Spleen (tissue), 11 donors: Measurements from ENCODE around the gene NTRK2. TPM values are rescaled to one million over a fixed set of nuclear protein-coding genes. Genes with fewer than 3 reads are reported as not detected.

Source experiments
- DNase-seq: peaks from one replicate; pipeline ENCODE4 v3.0.0-alpha.2; 2020
- H3K27ac ChIP-seq, 8 donors: fragments of 200-600 bp; sonication (generic) in 7 of 8; 1 replicate in 4 of 8; 2 replicates in 4 of 8; pipeline versions ENCODE4 v1.5.0 to v1.8.0; 2016 to 2021; ENCODE audit warnings: inconsistent platforms in 4 of 8, mild to moderate bottlenecking in 4 of 8, moderate library complexity in 1 of 8
- H3K27me3 ChIP-seq, 7 donors: fragments of 200-600 bp; sonication (generic) in 6 of 7; replicated peaks in 1 of 7; 1 replicate in 4 of 7; 2 replicates in 3 of 7; pipeline versions ENCODE4 v1.5.0 to v1.8.0; 2016 to 2021; ENCODE audit warnings: inconsistent platforms in 3 of 7, mild to moderate bottlenecking in 1 of 7
- H3K36me3 ChIP-seq, 6 donors: fragments of 200-600 bp; sonication (generic) in 5 of 6; 1 replicate in 4 of 6; 2 replicates in 2 of 6; pipeline versions ENCODE4 v1.5.0 to v1.8.0; 2016 to 2021; ENCODE audit warnings: inconsistent platforms in 2 of 6
- H3K4me1 ChIP-seq, 6 donors: fragments of 200-600 bp; sonication (generic) in 5 of 6; 1 replicate in 3 of 6; 2 replicates in 3 of 6; pipeline versions ENCODE4 v1.5.0 to v1.8.0; 2016 to 2021; ENCODE audit warnings: inconsistent platforms in 3 of 6
- H3K4me3 ChIP-seq, 8 donors: fragments of 200-600 bp; sonication (generic) in 7 of 8; 1 replicate in 4 of 8; 2 replicates in 4 of 8; pipeline versions ENCODE4 v1.5.0 to v1.8.0; 2016 to 2021; ENCODE audit warnings: inconsistent platforms in 4 of 8, mild to moderate bottlenecking in 4 of 8, moderate library complexity in 2 of 8
- H3K9me3 ChIP-seq, 8 donors: fragments of 200-600 bp; sonication (generic) in 7 of 8; 1 replicate in 4 of 8; 2 replicates in 4 of 8; pipeline versions ENCODE4 v1.5.0 to v1.8.0; 2016 to 2021; ENCODE audit warnings: inconsistent platforms in 4 of 8
- CTCF ChIP-seq, 11 experiments: fragments of 200-600 bp in 7 of 11; fragments of 450-650 bp in 4 of 11; sonication (generic) in 4 of 11; IDR thresholded peaks in 8 of 11; conservative IDR thresholded peaks in 3 of 11; 1 replicate in 7 of 11; 2 replicates in 4 of 11; pipeline versions ENCODE4 v1.4.0 to v1.8.0; 2016 to 2021; ENCODE audit warnings: antibody characterized with exemption in 11 of 11, inconsistent platforms in 4 of 11, mild to moderate bottlenecking in 1 of 11
- POLR2A ChIP-seq, 3 donors: fragments of 450-650 bp; IDR thresholded peaks; one replicate each; pipeline ENCODE4 v1.5.1; 2017; ENCODE audit warnings: antibody characterized with exemption in 3 of 3, mild to moderate bottlenecking in 1 of 3
- POLR2AphosphoS5 ChIP-seq, 3 donors: sonication (generic); formaldehyde crosslinking; IDR thresholded peaks; one replicate each; pipeline ENCODE4 v1.5.1; 2017; ENCODE audit warnings: antibody characterized with exemption in 3 of 3
- WGBS, 5 donors: extraction: QIAGEN DNeasy Blood & Tissue Kit in 3 of 5; methylation state at CpG; one replicate each; pipeline versions ENCODE4 v1.1.5 to v1.1.7; 2013 to 2018; 5-methylcytosine and 5-hydroxymethylcytosine counted together
- intact Hi-C: fragments of 100-400 bp; cut with DNase I; formaldehyde crosslinking; loops from one replicate; pipeline ENCODE4 v1.15.0; 2023; ENCODE audit warnings: low total_unique reads
- polyA plus RNA-seq, 3 donors: library from polyadenylated mRNA; stranded (reverse); fragments of 200-250 nt; gene quantifications; one replicate each; pipeline ENCODE4 v1.2.1, GENCODE V29; 2013
- total RNA-seq, 7 donors: library from RNA; depleted of rRNA in 3 of 7; stranded (reverse); fragments of >200 nt in 3 of 7; fragmentation: NEBNext Ultra II Directional in 4 of 7; extraction: Animal tissue kit (Norgen Biotek cat#: 25700) in 4 of 7; gene quantifications; one replicate each; pipeline versions ENCODE4 v1.1.0 to v1.2.1, GENCODE V29; 2016 to 2021
- donor health status: healthy with polysubstance abuse.
- donor health status: DM: no; HTN: no; CAD: no; lungs with moderate emphysema.
- donor health status: DM: no; HTN: no; CAD: no.
- donor health status: Bipolar disorder and iron deficiency.
- donor health status: healthy.
- donor health status: DM: no; HTN: no; CAD: no.
- donor health status: DM: yes; HTN: yes; CAD: no.

Gene NTRK2
- total and polyA plus RNA-seq, 10 donors, result 0.63 to 22.7 (median 8.9) TPM

- no peak for TF ChIP-seq CTCF (IDR thresholded peaks at IDR 0.05 in 8 of 11, conservative IDR thresholded peaks at IDR 0.05 in 3 of 11)
- no peak for TF ChIP-seq POLR2A (IDR thresholded peaks at IDR 0.05)
- no peak for TF ChIP-seq POLR2AphosphoS5 (IDR thresholded peaks at IDR 0.05)
- Histone ChIP-seq H3K27ac (no peak overlapping the region), H3K4me3 (no peak overlapping the region), H3K36me3 (no peaks in the 10 kb centered on the region), H3K4me1 (no peaks in the 10 kb centered on the region), H3K27me3 (peaks cover 0 to 10% (median 0%) of the 10 kb centered on the region in 7 donors), H3K9me3 (no peaks in the 10 kb centered on the region)
- DNase-seq, result no peak
- intact Hi-C loops, result no loop called here
- 88 to 95% (median 94%) methylated on average over 13 of the region's 13 CpGs for WGBS, 5 donors
Measured at GRCh38 chr9:84990850-84991513, 321.5 kb downstream of the NTRK2 start.

GRCh38 chr9:84991514-84991870, 322.0 kb downstream of the NTRK2 start:
- Histone ChIP-seq H3K27me3 (peaks cover 0 to 10% (median 0%) of the 10 kb centered on the region in 7 donors), H3K27ac (no peak overlapping the region)
- WGBS, 5 donors, result 79 to 85% (median 81%) methylated on average over 7 of the region's 7 CpGs

GRCh38 chr9:84992381-84992780, 322.9 kb downstream of the NTRK2 start:
- H3K27ac ChIP-seq, result no peak overlapping the region
- WGBS, 5 donors, result 79 to 91% (median 85%) methylated on average over 3 of the region's 3 CpGs
- no peak overlapping the region for H3K4me3 ChIP-seq
- TF ChIP-seq POLR2AphosphoS5 (IDR thresholded peaks at IDR 0.05) (no peak), POLR2A (IDR thresholded peaks at IDR 0.05) (no peak), CTCF (IDR thresholded peaks at IDR 0.05 in 8 of 11, conservative IDR thresholded peaks at IDR 0.05 in 3 of 11) (no peak)
- no peaks in the 10 kb centered on the region for H3K4me1 ChIP-seq
- no peak for DNase-seq
- no peaks in the 10 kb centered on the region for H3K9me3 ChIP-seq
- H3K36me3 ChIP-seq, result no peaks in the 10 kb centered on the region
- intact Hi-C loops, result no loop called here
- peaks cover 0 to 10% (median 0%) of the 10 kb centered on the region in 7 donors for H3K27me3 ChIP-seq

More at GRCh38 chr9:84991514-84991870, 322.0 kb downstream of the NTRK2 start:
- no peak for DNase-seq
- TF ChIP-seq POLR2A (IDR thresholded peaks at IDR 0.05) (no peak), CTCF (IDR thresholded peaks at IDR 0.05 in 8 of 11, conservative IDR thresholded peaks at IDR 0.05 in 3 of 11) (no peak), POLR2AphosphoS5 (IDR thresholded peaks at IDR 0.05) (no peak)
- no peaks in the 10 kb centered on the region for H3K9me3 ChIP-seq
- H3K36me3 ChIP-seq, result no peaks in the 10 kb centered on the region
- no peak overlapping the region for H3K4me3 ChIP-seq
- H3K4me1 ChIP-seq, result no peaks in the 10 kb centered on the region
- intact Hi-C loops, result no loop called here

GRCh38 chr9:84993105-84993504, 323.6 kb downstream of the NTRK2 start:
- no peak overlapping the region for H3K4me3 ChIP-seq
- no peak for DNase-seq
- no peak overlapping the region for H3K27ac ChIP-seq
- 36 to 63% (median 55%) methylated on average over 1 of the region's 1 CpG for WGBS, 5 donors
- peaks cover 0 to 10% (median 0%) of the 10 kb centered on the region in 7 donors for H3K27me3 ChIP-seq
- TF ChIP-seq CTCF (IDR thresholded peaks at IDR 0.05 in 8 of 11, conservative IDR thresholded peaks at IDR 0.05 in 3 of 11) (no peak), POLR2AphosphoS5 (IDR thresholded peaks at IDR 0.05) (no peak)
- intact Hi-C loops, result no loop called here
- H3K36me3 ChIP-seq, result no peaks in the 10 kb centered on the region
- no peaks in the 10 kb centered on the region for H3K4me1 ChIP-seq
- no peaks in the 10 kb centered on the region for H3K9me3 ChIP-seq
